Thyroid gland (tissue), 4 donors: ENCODE measurements around the gene KRT74. TPM values are rescaled to one million over a fixed set of nuclear protein-coding genes. Genes with fewer than 3 reads are reported as not detected.

Source experiments
- DNase-seq, 2 donors: peaks; one replicate each; pipeline ENCODE4 v3.0.0-alpha.2; 2019
- H3K27ac ChIP-seq, 3 donors: fragments of 200-600 bp; sonication (generic); 1 replicate in 2 of 3; 2 replicates in 1 of 3; pipeline ENCODE4 v1.5.1; 2016 to 2019; ENCODE audit warnings: mild to moderate bottlenecking in 1 of 3, moderate library complexity in 1 of 3
- H3K27me3 ChIP-seq: fragments of 200-600 bp; sonication (generic); one replicate; pipeline ENCODE4 v1.5.1; 2019
- H3K36me3 ChIP-seq, 2 donors: fragments of 200-600 bp; sonication (generic); one replicate each; pipeline ENCODE4 v1.5.1; 2016 to 2019
- H3K4me1 ChIP-seq, 2 donors: fragments of 200-600 bp; sonication (generic); one replicate each; pipeline ENCODE4 v1.5.1; 2017 to 2019
- H3K4me3 ChIP-seq, 3 donors: fragments of 200-600 bp; sonication (generic); replicated peaks in 1 of 3; 1 replicate in 2 of 3; 2 replicates in 1 of 3; pipeline ENCODE4 v1.5.1; 2016; ENCODE audit warnings: mild to moderate bottlenecking in 1 of 3
- H3K9me3 ChIP-seq: fragments of 200-600 bp; sonication (generic); one replicate; pipeline ENCODE4 v1.5.1; 2017
- POLR2A ChIP-seq, 2 donors: fragments of 450-650 bp; IDR thresholded peaks; one replicate each; pipeline ENCODE4 v1.6.1; 2017; ENCODE audit warnings: antibody characterized with exemption in 2 of 2, mild to moderate bottlenecking in 2 of 2, moderate library complexity in 1 of 2
- WGBS, 2 donors: methylation state at CpG; one replicate each; pipeline ENCODE4 v1.1.5; 2017; 5-methylcytosine and 5-hydroxymethylcytosine counted together
- intact Hi-C: fragments of 100-400 bp; cut with DNase I; formaldehyde crosslinking; loops from one replicate; pipeline ENCODE4 v1.15.1; 2023
- total RNA-seq, 4 donors: library from RNA; depleted of rRNA; stranded (reverse); fragments of >200 nt; gene quantifications; one replicate each; pipeline ENCODE4 v1.2.3, GENCODE V29; 2016
- TF ChIP-seq, protein P1 (sequence below), 6 experiments: fragments of 200-600 bp in 3 of 6; fragments of 450-650 bp in 3 of 6; sonication (generic) in 3 of 6; IDR thresholded peaks; one replicate each; pipeline ENCODE4 v1.5.1; 2016 to 2019; ENCODE audit warnings: antibody characterized with exemption in 6 of 6, mild to moderate bottlenecking in 2 of 6, inconsistent platforms in 1 of 6, moderate library complexity in 1 of 6

Gene KRT74
- total RNA-seq, 4 donors from 2014 or later: not detected

DNA sequence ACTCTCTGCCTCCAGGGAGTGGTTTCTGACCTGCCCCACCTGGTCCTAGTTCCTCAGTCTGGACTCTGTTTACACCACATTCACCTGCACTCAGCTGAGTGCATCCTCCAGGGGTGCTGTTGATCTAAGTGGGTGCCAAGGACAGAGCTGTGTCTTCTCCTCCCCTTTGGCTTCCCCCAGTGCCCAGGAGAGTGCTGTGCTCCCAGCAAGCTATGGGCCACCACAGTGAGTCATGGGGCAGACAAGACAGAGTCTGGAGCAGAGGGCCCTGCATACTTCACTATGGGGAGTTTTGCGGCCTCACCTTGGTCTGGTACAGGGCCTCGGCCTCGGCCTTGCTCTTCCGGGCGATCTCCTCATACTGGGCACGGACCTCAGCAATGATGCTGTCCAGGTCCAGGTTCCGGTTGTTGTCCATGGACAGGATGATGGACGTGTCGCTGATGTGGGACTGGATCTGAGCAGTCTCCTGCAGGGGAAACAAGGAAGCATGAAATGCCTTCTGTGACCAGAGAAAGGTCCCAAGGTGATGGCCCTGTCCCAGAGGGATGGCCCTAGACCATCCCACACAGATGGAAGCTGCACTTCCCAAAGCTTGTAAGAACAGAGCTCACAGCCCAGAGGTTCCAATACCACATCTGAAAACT, 39.9 kb upstream of the KRT74 start:
- H3K27ac ChIP-seq: no peak overlapping the region
- intact Hi-C loops: no loop called here
- DNase-seq: no peak
- no peaks in the 10 kb centered on the region for H3K36me3 ChIP-seq
- no peak overlapping the region for H3K4me3 ChIP-seq
- TF ChIP-seq, protein P1, sequence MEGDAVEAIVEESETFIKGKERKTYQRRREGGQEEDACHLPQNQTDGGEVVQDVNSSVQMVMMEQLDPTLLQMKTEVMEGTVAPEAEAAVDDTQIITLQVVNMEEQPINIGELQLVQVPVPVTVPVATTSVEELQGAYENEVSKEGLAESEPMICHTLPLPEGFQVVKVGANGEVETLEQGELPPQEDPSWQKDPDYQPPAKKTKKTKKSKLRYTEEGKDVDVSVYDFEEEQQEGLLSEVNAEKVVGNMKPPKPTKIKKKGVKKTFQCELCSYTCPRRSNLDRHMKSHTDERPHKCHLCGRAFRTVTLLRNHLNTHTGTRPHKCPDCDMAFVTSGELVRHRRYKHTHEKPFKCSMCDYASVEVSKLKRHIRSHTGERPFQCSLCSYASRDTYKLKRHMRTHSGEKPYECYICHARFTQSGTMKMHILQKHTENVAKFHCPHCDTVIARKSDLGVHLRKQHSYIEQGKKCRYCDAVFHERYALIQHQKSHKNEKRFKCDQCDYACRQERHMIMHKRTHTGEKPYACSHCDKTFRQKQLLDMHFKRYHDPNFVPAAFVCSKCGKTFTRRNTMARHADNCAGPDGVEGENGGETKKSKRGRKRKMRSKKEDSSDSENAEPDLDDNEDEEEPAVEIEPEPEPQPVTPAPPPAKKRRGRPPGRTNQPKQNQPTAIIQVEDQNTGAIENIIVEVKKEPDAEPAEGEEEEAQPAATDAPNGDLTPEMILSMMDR (IDR thresholded peaks at IDR 0.05): no peak
- TF ChIP-seq POLR2A (IDR thresholded peaks at IDR 0.05): no peak
- no peaks in the 10 kb centered on the region for H3K27me3 ChIP-seq
- H3K4me1 ChIP-seq: no peaks in the 10 kb centered on the region
- WGBS, 2 donors: 93 to 94% methylated on average over 9 of the region's 9 CpGs
- H3K9me3 ChIP-seq: no peaks in the 10 kb centered on the region

- Histone ChIP-seq H3K36me3 (no peaks in the 10 kb centered on the region), H3K4me3 (no peak overlapping the region), H3K27me3 (no peaks in the 10 kb centered on the region), H3K4me1 (no peaks in the 10 kb centered on the region), H3K9me3 (no peaks in the 10 kb centered on the region), H3K27ac (no peak overlapping the region)
- no peak for DNase-seq
- intact Hi-C loops: no loop called here
- 88 to 93% methylated on average over 5 of the region's 5 CpGs for WGBS, 2 donors
- no peak for TF ChIP-seq POLR2A (IDR thresholded peaks at IDR 0.05)
- TF ChIP-seq, protein P1 (IDR thresholded peaks at IDR 0.05): no peak
These were observed 39.1 kb upstream of the KRT74 start for GRCh38 chr12:52612431-52613383.

DNA sequence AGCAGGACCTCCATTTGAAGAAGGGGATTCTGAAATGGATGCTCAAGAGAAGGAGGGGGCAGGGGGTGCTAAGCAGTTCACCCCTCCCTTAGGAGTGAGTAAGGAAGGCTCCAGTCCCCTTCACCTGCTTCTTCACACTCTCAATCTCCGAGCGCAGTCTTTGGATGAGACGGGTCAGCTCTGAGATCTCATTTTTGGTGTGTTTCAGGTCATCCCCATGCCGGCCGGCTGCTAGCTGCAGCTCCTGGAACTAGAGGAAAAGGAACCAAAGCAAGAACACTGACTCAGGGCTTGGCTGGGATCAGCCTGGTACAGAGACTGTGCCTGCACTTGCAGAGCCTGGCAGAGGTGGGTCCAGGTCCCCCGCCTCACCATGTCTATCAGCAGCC, 37.4 kb upstream of the KRT74 start:
- no peak overlapping the region for H3K4me3 ChIP-seq
- intact Hi-C loops: no loop called here
- H3K4me1 ChIP-seq: no peaks in the 10 kb centered on the region
- no peaks in the 10 kb centered on the region for H3K36me3 ChIP-seq
- TF ChIP-seq, protein P1 (IDR thresholded peaks at IDR 0.05): no peak
- TF ChIP-seq POLR2A (IDR thresholded peaks at IDR 0.05): no peak
- no peak overlapping the region for H3K27ac ChIP-seq
- no peaks in the 10 kb centered on the region for H3K27me3 ChIP-seq
- WGBS, 2 donors: 93% methylated on average over 6 of the region's 6 CpGs
- no peak for DNase-seq
- H3K9me3 ChIP-seq: no peaks in the 10 kb centered on the region

DNA sequence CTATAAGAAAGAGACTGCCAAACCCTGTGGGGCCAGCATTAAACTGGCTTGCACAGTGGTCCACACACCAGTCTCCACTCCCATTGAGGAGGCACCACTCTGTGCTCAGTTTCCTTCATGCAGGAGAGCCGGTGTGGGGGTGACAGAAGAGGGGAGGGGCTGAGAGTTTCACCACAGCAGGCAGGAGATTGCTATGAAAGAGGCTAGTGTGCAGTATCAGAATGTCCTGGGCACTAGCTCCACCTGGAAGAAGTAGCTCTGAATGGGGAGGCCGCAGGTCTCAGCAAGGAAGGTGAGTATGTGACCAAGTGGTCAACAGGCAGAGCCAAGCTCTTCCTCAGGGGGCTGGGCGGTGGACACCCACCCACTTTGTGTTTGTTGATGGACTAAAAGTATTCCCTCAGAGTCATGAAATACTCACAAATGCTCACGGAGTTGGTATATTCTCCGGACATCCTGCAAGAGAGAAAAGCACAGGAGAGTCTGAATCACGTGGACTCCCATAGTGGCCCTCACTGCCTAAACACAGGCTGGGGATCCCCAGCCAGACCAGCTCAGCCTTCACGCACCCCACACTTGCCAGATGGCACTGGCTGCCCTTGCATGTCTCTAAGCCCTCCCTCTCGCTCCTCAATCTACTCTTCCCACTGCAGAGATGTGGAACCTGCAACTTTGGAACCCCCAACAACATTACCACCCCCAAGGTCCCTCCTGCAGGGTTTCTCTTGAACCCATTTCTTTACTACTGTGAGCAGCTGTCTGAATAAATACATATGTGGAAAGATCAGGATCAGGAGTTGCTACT, 35.4 kb upstream of the KRT74 start:
- intact Hi-C loops: no loop called here
- Histone ChIP-seq H3K36me3 (no peaks in the 10 kb centered on the region), H3K4me3 (no peak overlapping the region), H3K9me3 (no peaks in the 10 kb centered on the region), H3K27ac (no peak overlapping the region), H3K27me3 (no peaks in the 10 kb centered on the region), H3K4me1 (no peaks in the 10 kb centered on the region)
- TF ChIP-seq, protein P1 (IDR thresholded peaks at IDR 0.05): no peak
- no peak for TF ChIP-seq POLR2A (IDR thresholded peaks at IDR 0.05)
- WGBS, 2 donors: 80 to 83% methylated on average over 8 of the region's 8 CpGs
- no peak for DNase-seq
